Measurements from ENCODE around the gene PLEK.
"Not testable (repeated sequence)": the region's sequence is repeated elsewhere in the genome, so short reads cannot be mapped to it uniquely, and the experiment has no call there.

PLEK gene

GRCh38 chr2:68372485-68372884 is 7.4 kb downstream of the PLEK start:
- DNase-seq (ENCODE audit: low spot score) (no peak), ATAC-seq (ENCODE audit: low read depth) (no peak)
- no peak overlapping the region for H3K27ac ChIP-seq (ENCODE audit: poor library complexity, severe bottlenecking)
- H3K4me3 ChIP-seq (ENCODE audit: severe bottlenecking): no peak overlapping the region
- TF ChIP-seq CTCF (IDR thresholded peaks at IDR 0.05; ENCODE audit: poor library complexity, severe bottlenecking): no peak
- H3K27me3 ChIP-seq (ENCODE audit: insufficient read depth, poor library complexity, severe bottlenecking): peaks cover 5% of the 10 kb centered on the region
- no peaks in the 10 kb centered on the region for H3K36me3 ChIP-seq (ENCODE audit: low read depth)
- H3K4me1 ChIP-seq (ENCODE audit: insufficient read depth, poor library complexity, severe bottlenecking): peaks cover 4% of the 10 kb centered on the region
- H3K9me3 ChIP-seq (ENCODE audit: severe bottlenecking): no peaks in the 10 kb centered on the region

- no peaks in the 10 kb centered on the region for H3K9me3 ChIP-seq (ENCODE audit: severe bottlenecking)
- no peaks in the 10 kb centered on the region for H3K36me3 ChIP-seq (ENCODE audit: low read depth)
- no peak overlapping the region for H3K27ac ChIP-seq (ENCODE audit: poor library complexity, severe bottlenecking)
- DNase-seq (ENCODE audit: low spot score) (no peak), ATAC-seq (ENCODE audit: low read depth) (no peak)
- H3K4me3 ChIP-seq (ENCODE audit: severe bottlenecking): no peak overlapping the region
- H3K4me1 ChIP-seq (ENCODE audit: insufficient read depth, poor library complexity, severe bottlenecking): no peaks in the 10 kb centered on the region
- no peak for TF ChIP-seq CTCF (IDR thresholded peaks at IDR 0.05; ENCODE audit: poor library complexity, severe bottlenecking)
- H3K27me3 ChIP-seq (ENCODE audit: insufficient read depth, poor library complexity, severe bottlenecking): peaks cover 5% of the 10 kb centered on the region
Observed at GRCh38 chr2:68374184-68374583, 9.1 kb downstream of the PLEK start.

DNA sequence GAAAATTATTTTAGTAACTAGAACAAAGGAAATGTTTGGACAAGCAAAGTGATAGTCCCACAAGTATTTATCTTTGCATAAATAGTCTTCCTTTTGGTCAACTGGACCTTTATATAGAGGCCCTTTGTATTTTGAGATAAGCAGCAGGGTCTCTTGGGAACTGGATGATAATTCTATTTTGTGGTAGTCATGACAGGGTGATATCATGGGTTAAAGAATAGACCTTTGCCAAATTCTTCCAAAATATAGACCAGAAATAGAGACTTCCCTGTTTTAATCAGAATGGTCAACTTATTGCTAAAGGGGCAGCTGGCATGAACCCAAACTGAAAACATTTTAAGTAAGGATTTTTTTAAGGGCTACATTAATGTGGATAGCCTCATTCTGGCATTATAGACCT is 10.5 kb downstream of the PLEK start:
- Histone ChIP-seq H3K9me3 (ENCODE audit: severe bottlenecking) (no peaks in the 10 kb centered on the region), H3K27ac (ENCODE audit: poor library complexity, severe bottlenecking) (no peak overlapping the region), H3K36me3 (ENCODE audit: low read depth) (no peaks in the 10 kb centered on the region), H3K4me3 (ENCODE audit: severe bottlenecking) (no peak overlapping the region), H3K4me1 (ENCODE audit: insufficient read depth, poor library complexity, severe bottlenecking) (no peaks in the 10 kb centered on the region), H3K27me3 (ENCODE audit: insufficient read depth, poor library complexity, severe bottlenecking) (peaks cover 5% of the 10 kb centered on the region)
- TF ChIP-seq CTCF (IDR thresholded peaks at IDR 0.05; ENCODE audit: poor library complexity, severe bottlenecking): no peak
- DNase-seq (ENCODE audit: low spot score) (no peak), ATAC-seq (ENCODE audit: low read depth) (no peak)

DNA sequence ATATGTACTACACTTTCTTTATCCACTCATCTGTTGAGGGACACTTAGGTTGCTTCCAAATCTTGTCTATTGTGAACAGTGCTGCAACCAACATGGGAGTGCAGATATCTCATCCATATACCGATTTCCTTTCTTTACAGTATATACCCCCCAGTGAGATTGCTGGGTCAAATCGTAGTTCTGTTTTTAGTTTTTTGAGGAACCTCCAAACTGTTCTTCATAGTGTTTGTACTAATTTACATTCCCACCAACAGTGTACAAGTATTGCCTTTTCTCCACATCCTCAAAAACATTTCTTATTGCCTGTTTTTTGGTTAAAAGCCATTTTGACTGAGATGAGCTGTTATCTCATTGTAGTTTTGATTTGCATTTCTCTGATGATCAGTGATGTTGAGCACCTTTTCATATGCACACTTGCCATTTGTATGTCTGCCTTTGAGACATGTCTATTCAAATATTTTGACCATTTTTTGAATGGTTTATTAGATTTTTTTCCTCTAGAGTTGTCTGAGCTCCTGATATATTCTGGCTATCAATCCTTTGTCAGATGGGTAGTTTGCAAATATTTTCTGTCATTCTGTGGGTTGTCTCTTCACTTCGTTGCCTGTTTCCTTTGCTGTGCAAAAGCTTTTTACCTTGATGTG is 12.2 kb downstream of the PLEK start:
- no peak for DNase-seq (ENCODE audit: low spot score)
- Histone ChIP-seq H3K27me3 (ENCODE audit: insufficient read depth, poor library complexity, severe bottlenecking) (peaks cover 5% of the 10 kb centered on the region), H3K9me3 (ENCODE audit: severe bottlenecking) (no peaks in the 10 kb centered on the region), H3K36me3 (ENCODE audit: low read depth) (no peaks in the 10 kb centered on the region), H3K27ac (ENCODE audit: poor library complexity, severe bottlenecking) (no peak overlapping the region), H3K4me3 (ENCODE audit: severe bottlenecking) (no peak overlapping the region), H3K4me1 (ENCODE audit: insufficient read depth, poor library complexity, severe bottlenecking) (no peaks in the 10 kb centered on the region)
- no peak for ATAC-seq (ENCODE audit: low read depth)
- no peak for TF ChIP-seq CTCF (IDR thresholded peaks at IDR 0.05; ENCODE audit: poor library complexity, severe bottlenecking)

DNA sequence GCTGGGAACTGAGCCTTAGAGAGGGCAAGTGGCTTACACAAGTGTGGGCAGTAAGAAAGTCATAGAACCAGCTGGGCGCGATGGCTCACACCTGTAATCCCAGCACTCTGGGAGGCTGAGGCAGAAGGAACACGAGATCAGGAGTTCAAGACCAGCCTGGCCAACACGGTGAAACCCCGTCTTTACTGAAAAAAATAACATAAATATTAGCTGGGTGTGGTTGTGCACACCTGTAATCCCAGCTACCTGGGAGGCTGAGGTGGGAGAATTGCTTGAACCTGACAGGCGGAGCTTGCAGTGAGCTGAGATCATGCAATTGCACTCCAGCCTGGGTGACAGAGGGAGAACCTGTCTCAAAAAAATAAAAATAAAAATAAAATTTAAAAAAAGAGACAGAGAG is 13.7 kb downstream of the PLEK start:
- H3K27me3 ChIP-seq (ENCODE audit: insufficient read depth, poor library complexity, severe bottlenecking); ATAC-seq (ENCODE audit: low read depth); DNase-seq (ENCODE audit: low spot score); H3K9me3 ChIP-seq (ENCODE audit: severe bottlenecking); H3K27ac ChIP-seq (ENCODE audit: poor library complexity, severe bottlenecking); H3K4me1 ChIP-seq (ENCODE audit: insufficient read depth, poor library complexity, severe bottlenecking); H3K4me3 ChIP-seq (ENCODE audit: severe bottlenecking); H3K36me3 ChIP-seq (ENCODE audit: low read depth): not testable (repeated sequence)

Data from RWPE2 (cell line).